ENCODE results near the gene MGAT4D.

MGAT4D gene

DNA sequence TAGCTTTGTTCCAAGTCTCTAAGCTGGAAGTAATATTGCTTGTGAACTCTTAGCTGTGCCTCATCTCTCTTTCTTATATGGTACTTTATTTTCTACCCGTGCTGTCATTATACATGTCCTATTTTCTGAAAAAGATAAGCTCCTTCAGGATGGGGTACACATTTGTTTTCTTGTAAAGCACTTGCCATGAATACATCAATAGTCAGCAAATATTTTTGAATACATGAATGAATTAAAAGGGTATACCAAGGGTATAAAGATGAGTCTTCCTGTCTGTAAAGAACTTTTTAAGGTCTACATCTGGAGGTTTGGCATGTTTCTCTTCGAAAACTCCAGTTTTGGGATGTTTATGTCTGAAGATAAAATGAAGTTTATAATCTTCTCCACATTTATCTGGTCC, 98.0 kb downstream of the MGAT4D start:
- H3K4me3 ChIP-seq (ENCODE audit: low read depth, low read length): no peak overlapping the region
- TF ChIP-seq CTCF (IDR thresholded peaks at IDR 0.05; ENCODE audit: borderline replicate concordance, insufficient read depth, low read depth, low read length): no peak

- no peak overlapping the region for H3K4me3 ChIP-seq (ENCODE audit: low read depth, low read length)
- TF ChIP-seq CTCF (IDR thresholded peaks at IDR 0.05; ENCODE audit: borderline replicate concordance, insufficient read depth, low read depth, low read length): no peak
Observed at GRCh38 chr4:140395668-140396067, 102.4 kb downstream of the MGAT4D start.
